Kidney epithelial cell (primary cell): Measurements from ENCODE around the gene EVA1C. TPM values are rescaled to one million over a fixed set of nuclear protein-coding genes. Genes with fewer than 3 reads are reported as not detected.
"Not testable (repeated sequence)": the region's sequence is repeated elsewhere in the genome, so short reads cannot be mapped to it uniquely, and the experiment has no call there.

Experiments used
- DNase-seq: peaks from one replicate; pipeline ENCODE4 v3.0.0-alpha.2; 2010; ENCODE audit warnings: low read depth
- H3K27me3 ChIP-seq: 2 replicates; pipeline ENCODE4 v1.6.0; 2011; ENCODE audit warnings: low read length; ENCODE audit not compliant: control insufficient read depth, insufficient read depth
- H3K36me3 ChIP-seq: 2 replicates; pipeline ENCODE4 v1.5.1; 2011; ENCODE audit warnings: low read length; ENCODE audit not compliant: control insufficient read depth, insufficient read depth
- H3K4me3 ChIP-seq: 2 replicates; pipeline ENCODE4 v1.5.1; 2011; ENCODE audit warnings: low read depth, mild to moderate bottlenecking, control low read depth, low read length
- total RNA-seq: library from RNA; depleted of rRNA; stranded (reverse); fragments of >200 nt; gene quantifications from 2 replicates; pipeline ENCODE4 v1.2.3, GENCODE V29; 2015
- TF ChIP-seq, protein P1 (sequence below): IDR thresholded peaks from 2 replicates; pipeline ENCODE4 v1.5.1; 2011; ENCODE audit warnings: mild to moderate bottlenecking, moderate library complexity, low read length, control low read depth, inconsistent platforms; ENCODE audit not compliant: insufficient read depth, poor library complexity, severe bottlenecking

EVA1C gene
- total RNA-seq, 1 donor from 2014 or later = 0.54 TPM

DNA sequence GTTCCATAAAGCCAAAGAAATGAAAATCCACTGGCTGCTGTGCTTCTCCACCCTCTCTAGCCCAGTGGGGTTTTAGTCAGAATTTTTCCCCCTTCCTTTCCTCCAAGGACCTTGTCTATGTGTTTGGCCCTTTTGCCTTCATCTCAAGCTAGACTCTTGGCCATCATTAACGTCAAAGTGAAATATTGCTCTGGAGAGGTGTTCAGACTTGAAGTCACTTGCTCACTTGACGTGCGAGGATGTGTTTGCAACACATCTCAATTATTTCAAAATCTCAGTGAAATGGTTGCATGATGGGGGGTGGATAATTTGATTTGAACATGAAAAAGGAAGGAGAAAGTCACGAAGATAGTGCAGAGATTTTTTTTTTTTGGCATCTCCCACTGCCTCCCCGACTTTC, 13.6 kb downstream of the EVA1C start:
- TF ChIP-seq, protein P1, sequence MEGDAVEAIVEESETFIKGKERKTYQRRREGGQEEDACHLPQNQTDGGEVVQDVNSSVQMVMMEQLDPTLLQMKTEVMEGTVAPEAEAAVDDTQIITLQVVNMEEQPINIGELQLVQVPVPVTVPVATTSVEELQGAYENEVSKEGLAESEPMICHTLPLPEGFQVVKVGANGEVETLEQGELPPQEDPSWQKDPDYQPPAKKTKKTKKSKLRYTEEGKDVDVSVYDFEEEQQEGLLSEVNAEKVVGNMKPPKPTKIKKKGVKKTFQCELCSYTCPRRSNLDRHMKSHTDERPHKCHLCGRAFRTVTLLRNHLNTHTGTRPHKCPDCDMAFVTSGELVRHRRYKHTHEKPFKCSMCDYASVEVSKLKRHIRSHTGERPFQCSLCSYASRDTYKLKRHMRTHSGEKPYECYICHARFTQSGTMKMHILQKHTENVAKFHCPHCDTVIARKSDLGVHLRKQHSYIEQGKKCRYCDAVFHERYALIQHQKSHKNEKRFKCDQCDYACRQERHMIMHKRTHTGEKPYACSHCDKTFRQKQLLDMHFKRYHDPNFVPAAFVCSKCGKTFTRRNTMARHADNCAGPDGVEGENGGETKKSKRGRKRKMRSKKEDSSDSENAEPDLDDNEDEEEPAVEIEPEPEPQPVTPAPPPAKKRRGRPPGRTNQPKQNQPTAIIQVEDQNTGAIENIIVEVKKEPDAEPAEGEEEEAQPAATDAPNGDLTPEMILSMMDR = no peak
- no peaks in the 10 kb centered on the region for H3K36me3 ChIP-seq
- H3K27me3 ChIP-seq = no peaks in the 10 kb centered on the region
- no peak for DNase-seq
- no peak overlapping the region for H3K4me3 ChIP-seq

GRCh38 chr21:32426592-32427051, 14.1 kb downstream of the EVA1C start:
- no peak for DNase-seq
- Histone ChIP-seq H3K4me3 (no peak overlapping the region), H3K36me3 (no peaks in the 10 kb centered on the region), H3K27me3 (no peaks in the 10 kb centered on the region)
- TF ChIP-seq, protein P1 = no peak

- TF ChIP-seq, protein P1 = no peak
- H3K36me3 ChIP-seq = no peaks in the 10 kb centered on the region
- no peaks in the 10 kb centered on the region for H3K27me3 ChIP-seq
- no peak overlapping the region for H3K4me3 ChIP-seq
- DNase-seq = no peak
These were observed 15.6 kb downstream of the EVA1C start for GRCh38 chr21:32427958-32428623.

DNA sequence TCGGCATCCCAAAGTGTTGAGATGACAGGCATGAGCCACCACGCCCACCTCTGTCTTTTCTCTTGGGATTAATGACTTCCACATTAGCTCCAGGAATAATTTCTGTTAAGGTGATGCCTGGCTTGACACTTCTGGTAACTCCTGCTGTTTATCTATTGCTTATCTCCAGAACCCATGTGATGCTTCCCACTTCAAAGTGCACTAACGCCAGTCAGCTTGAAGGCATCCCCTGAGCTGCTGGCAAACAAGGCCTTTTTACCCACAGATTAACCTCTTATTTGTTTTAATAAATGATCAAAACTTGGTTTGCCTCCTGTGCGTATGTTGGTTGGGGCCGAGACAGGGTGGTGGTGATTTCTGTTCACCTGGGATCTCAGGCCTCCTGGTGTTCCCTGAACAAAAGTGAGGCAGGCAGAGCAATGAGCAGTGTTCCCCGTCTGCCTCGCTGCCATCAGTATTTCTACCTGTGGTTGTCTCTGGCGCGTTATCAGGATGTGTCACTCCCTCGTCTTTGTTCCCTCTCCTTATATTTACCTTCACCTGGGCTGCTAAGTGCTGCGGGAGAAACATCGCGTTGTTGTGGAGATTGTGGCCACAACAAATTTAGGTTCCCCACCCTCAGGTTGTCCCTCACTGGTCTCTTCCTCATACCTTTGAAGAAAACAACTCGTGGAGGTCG, 20.6 kb downstream of the EVA1C start:
- H3K36me3 ChIP-seq, H3K4me3 ChIP-seq, H3K27me3 ChIP-seq, DNase-seq: not testable (repeated sequence)

GRCh38 chr21:32437729-32438128, 25.2 kb downstream of the EVA1C start:
- DNase-seq = no peak

More at GRCh38 chr21:32437729-32438128, 25.2 kb downstream of the EVA1C start:
- no peaks in the 10 kb centered on the region for H3K36me3 ChIP-seq
- TF ChIP-seq, protein P1 = no peak
- H3K4me3 ChIP-seq = no peak overlapping the region
- no peaks in the 10 kb centered on the region for H3K27me3 ChIP-seq
